Activated naive CD4-positive, alpha-beta T cell treated with anti-CD3 and anti-CD28 coated beads, Interleukin-2, amount 50 U/mL, for 16 hours (primary cell): Measurements from ENCODE around the gene RNF130.

Experiments used
- DNase-seq: peaks from one replicate; pipeline ENCODE4 v3.0.0-alpha.2; 2020

The RNF130 gene

GRCh38 chr5:180071531-180072255 lies at the start of gene RNF130:
Gene RNF130, minus strand, starts transcription at chr5:180071759. Its CDS starts 57 bp downstream, at chr5:180071702.
- DNase-seq = peak; percentile 89

- DNase-seq = no peak
Measured at GRCh38 chr5:180120237-180121101, 48.9 kb upstream of the RNF130 start.

- no peak for DNase-seq
Measured at GRCh38 chr5:180119903-180120236, 48.3 kb upstream of the RNF130 start.

GRCh38 chr5:180119031-180119902 lies 47.7 kb upstream of the RNF130 start:
- DNase-seq = no peak

GRCh38 chr5:180118391-180118791 lies 46.8 kb upstream of the RNF130 start:
- DNase-seq = no peak

- DNase-seq = no peak
Measured at GRCh38 chr5:180117000-180117725, 45.6 kb upstream of the RNF130 start.

GRCh38 chr5:180116077-180116999 lies 44.8 kb upstream of the RNF130 start:
- no peak for DNase-seq

- DNase-seq = no peak
Measured at GRCh38 chr5:180115326-180116076, 43.9 kb upstream of the RNF130 start.

- DNase-seq = no peak
Measured at GRCh38 chr5:180114304-180115003, 42.9 kb upstream of the RNF130 start.

GRCh38 chr5:180113660-180114303 lies 42.2 kb upstream of the RNF130 start:
- DNase-seq = no peak

GRCh38 chr5:180112181-180112861 lies 40.8 kb upstream of the RNF130 start:
- no peak for DNase-seq

- DNase-seq = no peak
Measured at GRCh38 chr5:180111273-180112002, 39.9 kb upstream of the RNF130 start.

GRCh38 chr5:180109920-180110319 lies 38.4 kb upstream of the RNF130 start:
- no peak for DNase-seq

- no peak for DNase-seq
Measured at GRCh38 chr5:180107005-180107404, 35.4 kb upstream of the RNF130 start.

GRCh38 chr5:180105827-180106312 lies 34.3 kb upstream of the RNF130 start:
- DNase-seq = no peak

- DNase-seq = no peak
Measured at GRCh38 chr5:180104168-180104530, 32.6 kb upstream of the RNF130 start.

GRCh38 chr5:180103487-180104167 lies 32.1 kb upstream of the RNF130 start:
- no peak for DNase-seq
